HCT116 (cell line): Measurements from ENCODE around the gene KIF21B. TPM values are rescaled to one million over a fixed set of nuclear protein-coding genes. Genes with fewer than 3 reads are reported as not detected.

Experiments used
- ATAC-seq: fragments of 200-7000 bp; cut with Tn5 transposase; 2 replicates; pipeline ENCODE4 v1.9.1; 2020; ENCODE audit warnings: mild to moderate bottlenecking, moderate library complexity
- BruUV-seq: library from RNA; stranded (reverse); fragments of 400-500 nt; replicated peaks from 2 replicates; lab custom pipeline; 2021; lab: Mats Ljungman, UMichigan
- CTCF ChIA-PET: fragments of 300-600 bp; sonication (Branson Sonifier 250); formaldehyde crosslinking; loops from one replicate; lab custom pipeline; 2021; ENCODE audit warnings: antibody characterized with exemption; lab: Charles Lee
- POLR2A ChIA-PET: fragments of 300-600, 350-600 bp; sonication (Branson Sonifier 250); formaldehyde crosslinking; loops from one replicate; lab custom pipeline; 2021; ENCODE audit warnings: antibody characterized with exemption; lab: Charles Lee
- RAD21 ChIA-PET, 2 experiments: fragments of 300-600 bp; sonication (Branson Sonifier 250); formaldehyde crosslinking; loops; one replicate each; lab custom pipeline; 2023; ENCODE audit warnings: low total read pairs in 2 of 2; ENCODE audit not compliant: uncharacterized antibody in 2 of 2, unreplicated experiment in 2 of 2, low non-redundant PET in 1 of 2; lab: Charles Lee
- DNase-seq: peaks from one replicate; pipeline ENCODE4 v3.0.0-alpha.2; 2010; ENCODE audit warnings: low read depth, low spot score
- H2AFZ ChIP-seq: fragments of 200-600 bp; shearing (Covaris generic), sonication (generic); 2 replicates; pipeline ENCODE4 v1.6.1; 2017; ENCODE audit warnings: low read depth, mixed run types, mixed read lengths, antibody characterized with exemption, low read length; ENCODE audit not compliant: poor library complexity, severe bottlenecking
- H3K27ac ChIP-seq: 2 replicates; pipeline ENCODE4 v1.5.1; 2012; ENCODE audit warnings: low read depth, low read length
- H3K27me3 ChIP-seq: fragments of 200-600 bp; sonication (generic); 2 replicates; pipeline ENCODE4 v1.6.1; 2016; ENCODE audit warnings: mixed run types, low read length, mixed read lengths; ENCODE audit not compliant: insufficient read depth
- H3K36me3 ChIP-seq, 2 experiments: fragments of 200-500 bp in 1 of 2; fragments of 200-600 bp in 1 of 2; sonication (Bioruptor generic) in 1 of 2; sonication (generic) in 1 of 2; 2 replicates each; pipeline versions ENCODE4 v1.5.1 to v1.6.1; 2014 to 2016; ENCODE audit warnings: low read length in 2 of 2, inconsistent platforms in 1 of 2, mixed read lengths in 1 of 2, mixed run types in 1 of 2; ENCODE audit not compliant: insufficient read depth in 2 of 2, control insufficient read depth in 1 of 2
- H3K4me1 ChIP-seq, 2 experiments: fragments of 200-600 bp in 1 of 2; sonication (generic) in 1 of 2; 2 replicates each; pipeline versions ENCODE4 v1.5.1 to v1.6.1; 2012 to 2017; ENCODE audit warnings: low read length in 2 of 2, inconsistent platforms in 1 of 2, mild to moderate bottlenecking in 1 of 2, mixed read lengths in 1 of 2, mixed run types in 1 of 2, moderate library complexity in 1 of 2; ENCODE audit not compliant: insufficient read depth in 2 of 2, control insufficient read depth in 1 of 2
- H3K4me2 ChIP-seq: fragments of 200-600 bp; sonication (generic); 2 replicates; pipeline ENCODE4 v1.6.1; 2017; ENCODE audit warnings: mixed run types, low read length, mixed read lengths
- H3K4me3 ChIP-seq, 2 experiments: fragments of 200-600 bp in 1 of 2; sonication (generic) in 1 of 2; replicated peaks in 1 of 2; 2 replicates each; pipeline ENCODE4 v1.5.1; 2011 to 2016; ENCODE audit warnings: low read length in 2 of 2, control low read depth in 1 of 2, low read depth in 1 of 2, mild to moderate bottlenecking in 1 of 2, mixed read lengths in 1 of 2, mixed run types in 1 of 2
- H3K79me2 ChIP-seq: fragments of 200-600 bp; sonication (generic); 2 replicates; pipeline ENCODE4 v1.6.1; 2017; ENCODE audit warnings: mild to moderate bottlenecking, mixed run types, low read length, moderate library complexity, mixed read lengths; ENCODE audit not compliant: insufficient read depth
- H3K9ac ChIP-seq: fragments of 200-600 bp; sonication (generic); 2 replicates; pipeline ENCODE4 v1.6.1; 2016; ENCODE audit warnings: low read length, mixed read lengths
- H3K9me2 ChIP-seq: fragments of 200-600 bp; sonication (generic), shearing (Covaris generic); 2 replicates; pipeline ENCODE4 v1.6.1; 2017; ENCODE audit warnings: mixed run types, mild to moderate bottlenecking, moderate library complexity; ENCODE audit not compliant: insufficient read depth
- H3K9me3 ChIP-seq, 2 experiments: fragments of 200-500 bp in 1 of 2; fragments of 200-600 bp in 1 of 2; sonication (Bioruptor generic) in 1 of 2; sonication (generic) in 1 of 2; 2 replicates each; pipeline ENCODE4 v1.6.1; 2014 to 2017; ENCODE audit warnings: low read length in 2 of 2, mixed read lengths in 2 of 2, inconsistent platforms in 1 of 2, low read depth in 1 of 2, mild to moderate bottlenecking in 1 of 2, mixed run types in 1 of 2, moderate library complexity in 1 of 2; ENCODE audit not compliant: control insufficient read depth in 1 of 2, insufficient read depth in 1 of 2
- H4K20me1 ChIP-seq: fragments of 200-600 bp; sonication (generic), shearing (Covaris generic); 2 replicates; pipeline ENCODE4 v1.6.1; 2017; ENCODE audit warnings: mixed run types, mild to moderate bottlenecking, moderate library complexity; ENCODE audit not compliant: insufficient read depth
- CBX3 ChIP-seq: IDR thresholded peaks from 2 replicates; pipeline ENCODE4 v1.6.1; 2012; ENCODE audit warnings: low read depth
- ELF1 ChIP-seq: IDR thresholded peaks from 2 replicates; pipeline ENCODE4 v1.6.1; 2012; ENCODE audit warnings: low read depth, borderline replicate concordance
- EZH2 ChIP-seq: fragments of 200-600 bp; sonication (generic); IDR thresholded peaks from 2 replicates; pipeline ENCODE4 v1.6.1; 2017; ENCODE audit warnings: antibody characterized with exemption, mixed run types
- EZH2phosphoT487 ChIP-seq: fragments of 200-600 bp; IDR thresholded peaks from 2 replicates; pipeline ENCODE4 v1.6.1; 2018; ENCODE audit warnings: antibody characterized with exemption, borderline replicate concordance
- FOSL1 ChIP-seq: IDR thresholded peaks from 2 replicates; pipeline ENCODE4 v1.6.1; 2012; ENCODE audit warnings: low read depth
- MAX ChIP-seq: IDR thresholded peaks from 2 replicates; pipeline ENCODE4 v1.6.1; 2012
- POLR2AphosphoS5 ChIP-seq: IDR thresholded peaks from 2 replicates; pipeline ENCODE4 v1.6.1; 2011; ENCODE audit warnings: mild to moderate bottlenecking, low read depth, low read length, moderate library complexity
- RAD21 ChIP-seq: IDR thresholded peaks from 2 replicates; pipeline ENCODE4 v1.6.1; 2012; ENCODE audit warnings: low read depth, mild to moderate bottlenecking
- REST ChIP-seq: IDR thresholded peaks from 2 replicates; pipeline ENCODE4 v1.6.1; 2012; ENCODE audit warnings: low read depth
- TCF7L2 ChIP-seq: IDR thresholded peaks from 2 replicates; pipeline ENCODE4 v1.7.0; 2011; ENCODE audit warnings: borderline replicate concordance, inconsistent platforms; ENCODE audit not compliant: insufficient read depth, insufficient read length; ENCODE audit errors: extremely low read depth
- YY1 ChIP-seq: IDR thresholded peaks from 2 replicates; pipeline ENCODE4 v1.6.1; 2011; ENCODE audit warnings: low read length, low read depth, moderate library complexity, mild to moderate bottlenecking; ENCODE audit not compliant: insufficient replicate concordance; ENCODE audit errors: extremely low read depth
- ZBTB33 ChIP-seq: IDR thresholded peaks from 2 replicates; pipeline ENCODE4 v1.6.1; 2011; ENCODE audit warnings: mild to moderate bottlenecking, low read length, moderate library complexity; ENCODE audit not compliant: insufficient replicate concordance; ENCODE audit errors: extremely low read depth
- intact Hi-C: fragments of 100-400 bp; cut with micrococcal nuclease; formaldehyde crosslinking; loops from 2 replicates; pipeline ENCODE4 v1.10.0; 2022
- total RNA-seq: library from RNA; stranded (reverse); gene quantifications from one replicate; pipeline ENCODE4 v1.2.1, GENCODE V29; 2021; ENCODE audit not compliant: unreplicated experiment

Gene KIF21B
- total RNA-seq, 1 experiment from 2014 or later = 6.1 TPM

- Histone ChIP-seq H3K27me3 (no peaks in the 10 kb centered on the region), H2AFZ (no peak overlapping the region), H3K9ac (no peak overlapping the region), H3K4me3 (no peak overlapping the region), H4K20me1 (no peaks in the 10 kb centered on the region)
- DNase-seq (no peak), ATAC-seq (no peak)
- POLR2A ChIA-PET = no interaction called here
- intact Hi-C loops = no loop called here
- TF ChIP-seq MAX (no peak), ZBTB33 (no peak)
- TF ChIP-seq, all 23 proteins: peak for 0
- BruUV-seq = no TSS peak
- Histone ChIP-seq H3K9me3 (no peaks in the 10 kb centered on the region), H3K79me2 (no peaks in the 10 kb centered on the region), H3K27ac (no peak overlapping the region), H3K36me3 (no peaks in the 10 kb centered on the region), H3K9me2 (no peaks in the 10 kb centered on the region), H3K4me1 (no peaks in the 10 kb centered on the region), H3K4me2 (no peak overlapping the region)
- ChIA-PET RAD21 (no interaction called here), CTCF (no interaction called here)
Observed at GRCh38 chr1:200959411-200959921, 64.0 kb downstream of the KIF21B start.

GRCh38 chr1:200958597-200958996, 64.9 kb downstream of the KIF21B start:
- DNase-seq (no peak), ATAC-seq (no peak)
- Histone ChIP-seq H3K4me1 (no peaks in the 10 kb centered on the region), H3K4me2 (no peak overlapping the region), H3K9me2 (no peaks in the 10 kb centered on the region), H3K36me3 (no peaks in the 10 kb centered on the region), H3K27ac (no peak overlapping the region), H3K27me3 (no peaks in the 10 kb centered on the region), H2AFZ (no peak overlapping the region), H3K9me3 (no peaks in the 10 kb centered on the region), H4K20me1 (no peaks in the 10 kb centered on the region), H3K4me3 (no peak overlapping the region), H3K9ac (no peak overlapping the region), H3K79me2 (no peaks in the 10 kb centered on the region)
- CTCF ChIA-PET = no interaction called here
- intact Hi-C loops = no loop called here
- POLR2A ChIA-PET = no interaction called here
- RAD21 ChIA-PET = no interaction called here
- BruUV-seq = no TSS peak
- TF ChIP-seq ELF1 = no peak
- no peak for TF ChIP-seq CBX3
- TF ChIP-seq FOSL1 = no peak
- no peak for TF ChIP-seq POLR2AphosphoS5
- no peak for TF ChIP-seq EZH2
- TF ChIP-seq TCF7L2 = no peak
- TF ChIP-seq YY1 = no peak
- no peak for TF ChIP-seq RAD21
- no peak for TF ChIP-seq EZH2phosphoT487
- TF ChIP-seq REST = no peak
- TF ChIP-seq MAX = no peak
